HTERT RPE-1 (cell line): ENCODE measurements around the gene RABGAP1L.
"Not testable (repeated sequence)": the region's sequence is repeated elsewhere in the genome, so short reads cannot be mapped to it uniquely, and the experiment has no call there.

Experiments
- in situ Hi-C: fragments of 300-500 bp; cut with MboI; formaldehyde crosslinking; loops from 4 replicates; pipeline ENCODE4 v1.14.3; 2020; ENCODE audit warnings: low sequenced_read_pairs

The RABGAP1L gene

DNA sequence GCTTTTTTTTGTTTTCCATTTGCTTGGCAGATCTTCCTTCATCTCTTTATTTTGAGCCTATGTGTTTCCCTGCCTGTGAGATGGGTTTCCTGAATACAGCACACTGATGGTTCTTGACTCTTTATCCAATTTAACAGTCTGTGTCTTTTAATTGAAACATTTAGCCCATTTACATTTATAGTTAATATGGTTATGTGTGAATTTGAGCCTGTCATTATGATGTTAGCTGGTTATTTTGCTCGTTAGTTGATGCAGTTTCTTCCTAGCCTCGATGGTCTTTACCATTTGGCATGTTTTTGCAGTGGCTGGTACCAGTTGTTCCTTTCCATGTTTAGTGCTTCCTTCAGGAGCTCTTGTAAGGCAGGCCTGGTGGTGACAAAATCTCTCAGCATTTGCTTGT is 384.1 kb downstream of the RABGAP1L start:
- in situ Hi-C loops, result not testable (repeated sequence)

DNA sequence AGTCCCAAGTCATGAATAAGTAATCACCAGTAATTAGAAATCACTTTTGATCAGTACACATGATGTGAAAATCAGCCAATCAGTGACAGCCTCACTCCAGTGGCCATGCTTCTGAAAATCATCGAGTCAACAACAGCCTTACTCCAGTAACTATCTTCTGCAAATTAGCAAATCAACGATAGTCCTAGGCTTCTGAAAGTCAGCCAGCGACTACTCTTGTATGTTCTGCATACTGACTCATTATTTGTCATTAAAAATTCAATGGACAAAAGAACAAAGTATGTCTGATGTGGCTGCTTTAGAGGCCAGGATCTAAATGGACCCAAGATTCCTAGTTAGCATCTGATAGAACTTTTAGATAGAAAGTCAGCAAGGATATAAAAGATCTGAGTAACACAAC is 391.0 kb downstream of the RABGAP1L start:
- in situ Hi-C loops, result no loop called here

DNA sequence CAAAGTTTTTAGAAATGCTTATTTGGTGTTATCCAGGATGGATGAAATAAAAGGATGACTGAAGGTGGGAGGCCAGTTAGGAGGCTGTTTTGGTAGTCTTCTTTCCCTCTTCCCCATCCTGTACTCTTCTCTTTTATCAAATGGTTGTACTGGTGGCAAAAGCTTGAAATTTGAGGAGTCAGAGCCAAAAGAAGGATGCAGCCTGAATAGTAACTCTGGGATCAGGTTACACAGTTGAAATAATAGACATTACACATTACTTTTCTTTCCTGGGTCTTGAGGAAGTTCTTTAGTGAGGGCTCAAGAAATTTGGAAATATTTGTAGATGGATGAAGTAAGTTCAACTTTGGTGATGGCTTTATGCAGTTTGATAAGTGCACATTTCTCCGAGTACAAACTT is 397.1 kb downstream of the RABGAP1L start:
- in situ Hi-C loops, result no loop called here

DNA sequence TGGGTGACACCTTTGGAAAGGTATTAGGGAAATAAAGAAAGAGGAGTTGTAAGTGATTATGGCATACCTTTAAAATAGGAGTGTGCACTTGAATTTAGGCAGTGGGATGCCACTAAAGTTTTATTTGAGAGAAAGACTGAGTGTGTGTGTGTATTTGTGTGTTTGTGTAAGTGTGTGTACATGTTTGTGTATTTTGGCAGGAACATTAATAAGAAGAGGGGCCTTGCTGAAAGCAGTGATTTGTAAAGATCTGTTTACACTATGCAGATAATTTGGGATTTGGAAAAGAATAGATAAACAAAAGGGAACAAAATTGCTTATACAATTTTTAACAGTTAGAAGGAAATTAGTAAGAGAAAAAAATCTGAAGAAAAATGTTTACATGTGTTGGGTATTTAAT is 409.2 kb downstream of the RABGAP1L start:
- in situ Hi-C loops, result no loop called here

DNA sequence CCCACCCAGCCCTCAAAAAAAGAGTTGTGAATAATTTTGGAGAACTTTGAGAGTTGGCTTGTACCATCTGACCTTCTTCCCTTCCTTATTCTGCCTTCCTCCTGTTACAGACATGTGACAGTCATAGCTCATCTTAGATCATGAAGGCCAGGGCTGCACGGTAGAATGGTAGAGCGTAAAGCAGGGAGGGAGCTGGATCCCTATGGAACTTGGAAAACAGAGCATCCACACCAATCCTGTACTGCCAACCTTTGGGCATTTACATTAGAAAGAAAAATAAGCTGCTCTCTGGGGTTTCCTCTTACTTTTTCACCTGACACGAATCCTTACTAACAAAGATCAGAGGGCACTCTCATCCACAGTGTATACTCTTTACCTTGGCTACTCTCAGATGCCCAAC is 409.9 kb downstream of the RABGAP1L start:
- in situ Hi-C loops, result no loop called here

DNA sequence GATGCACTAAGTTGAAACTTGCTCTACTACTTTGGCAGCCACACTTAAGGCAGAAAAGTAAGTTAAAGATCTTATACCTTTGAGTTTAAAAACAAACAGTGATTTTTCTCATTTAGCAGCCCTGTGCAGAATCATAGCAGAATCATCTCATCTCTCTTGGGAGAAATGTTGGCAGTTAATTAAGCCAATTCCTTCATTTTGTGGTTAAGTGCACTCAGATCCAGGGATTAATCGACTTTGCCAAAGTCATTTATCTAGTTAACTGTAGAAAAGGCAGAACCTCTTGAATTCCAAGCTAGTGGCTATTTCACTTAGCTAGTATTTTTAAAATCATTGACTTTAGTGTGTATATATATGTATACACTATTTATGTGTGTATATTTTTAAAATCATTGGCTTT is 413.5 kb downstream of the RABGAP1L start:
- in situ Hi-C loops, result no loop called here

DNA sequence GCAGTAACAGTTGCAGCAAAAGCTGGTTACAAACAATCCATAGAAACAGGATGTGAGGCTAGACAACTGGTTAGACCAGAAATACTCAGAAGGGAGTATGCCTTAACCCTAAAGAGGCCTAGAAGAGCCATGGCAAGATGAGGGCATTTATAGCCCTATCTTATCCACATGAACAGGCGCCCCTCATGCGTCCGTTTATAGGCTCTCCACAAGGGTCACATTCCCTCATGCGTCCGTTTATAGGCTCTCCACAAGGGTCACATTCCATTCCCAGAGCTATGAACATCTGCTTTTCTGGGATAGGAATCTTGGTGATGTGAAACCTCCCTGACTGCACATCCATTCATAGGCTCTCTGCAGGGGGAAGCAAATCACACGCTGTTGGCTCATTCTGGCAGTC is 416.8 kb downstream of the RABGAP1L start:
- in situ Hi-C loops, result not testable (repeated sequence)

DNA sequence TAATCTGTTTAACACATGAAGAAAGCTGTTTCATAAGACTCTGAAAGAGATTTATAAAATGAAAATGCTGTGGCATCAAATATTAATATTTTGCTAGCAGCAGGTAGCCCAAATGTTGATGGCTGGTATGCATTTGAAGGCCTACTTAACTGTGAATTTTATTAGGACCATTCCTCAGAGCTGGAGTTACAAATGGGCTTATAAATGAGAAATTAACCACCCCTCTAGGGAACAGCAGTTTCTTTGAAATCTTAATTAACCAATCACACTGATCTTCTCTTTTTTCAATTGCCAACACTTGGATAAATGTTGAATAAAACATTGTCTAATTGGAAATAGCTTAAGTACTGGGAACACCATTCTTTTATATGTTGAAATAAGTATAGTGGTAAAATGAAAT is 418.4 kb downstream of the RABGAP1L start:
- in situ Hi-C loops, result no loop called here

DNA sequence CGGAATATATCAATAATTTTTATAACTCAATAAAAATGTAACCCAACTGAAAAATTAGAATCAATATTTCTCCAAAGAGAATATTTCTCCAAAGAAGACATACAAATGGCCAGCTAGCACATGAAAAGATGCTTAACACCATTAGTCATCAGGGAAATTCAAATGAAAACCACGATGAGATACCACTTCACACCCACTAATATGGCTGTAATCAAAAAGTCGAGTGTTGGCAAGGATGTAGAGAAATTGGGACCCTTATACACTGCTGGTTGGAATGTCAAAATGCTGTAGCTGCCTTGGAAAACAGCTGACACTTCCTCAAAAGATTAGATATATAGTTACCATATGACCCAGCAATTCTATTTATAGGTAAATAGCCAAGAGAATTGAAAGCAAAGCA is 421.5 kb downstream of the RABGAP1L start:
- in situ Hi-C loops, result no loop called here

DNA sequence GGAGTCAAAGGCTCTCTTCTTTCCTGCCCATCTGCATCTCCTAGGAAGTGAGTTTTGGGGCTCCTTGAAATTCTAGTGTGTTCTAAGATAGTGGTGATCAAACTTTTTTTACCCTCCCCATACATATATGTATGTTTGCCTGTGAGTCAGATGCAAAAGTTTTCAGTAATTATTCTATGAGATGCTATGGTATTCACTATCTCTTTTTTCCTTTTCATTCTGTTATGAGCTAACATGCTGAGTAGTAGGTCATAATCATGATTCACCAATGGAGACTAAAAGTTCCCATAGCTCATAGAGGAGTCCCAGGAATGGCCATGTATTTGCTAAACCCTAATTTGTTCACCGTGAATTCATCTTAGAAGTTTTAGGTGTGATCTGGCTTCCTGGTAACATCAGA is 424.0 kb downstream of the RABGAP1L start:
- in situ Hi-C loops, result no loop called here

DNA sequence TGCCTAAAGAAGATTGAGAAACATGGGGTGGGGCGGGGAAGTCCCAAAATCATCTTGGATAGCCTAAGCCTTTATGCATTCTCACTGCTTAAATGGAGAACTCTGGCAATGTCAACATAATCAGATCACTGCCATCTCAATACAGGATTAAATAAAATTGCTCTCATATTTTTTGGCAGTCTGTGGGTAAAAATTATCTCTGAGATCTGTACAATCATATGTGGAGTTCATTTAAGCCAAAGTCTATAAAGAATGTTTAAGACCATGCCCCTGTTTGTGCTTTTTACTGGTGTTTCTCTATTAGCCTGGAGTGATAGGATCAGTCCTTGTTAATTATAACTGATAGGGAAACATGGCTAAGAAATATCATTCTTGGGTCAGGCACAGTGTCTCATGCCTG is 424.8 kb downstream of the RABGAP1L start:
- in situ Hi-C loops, result no loop called here

DNA sequence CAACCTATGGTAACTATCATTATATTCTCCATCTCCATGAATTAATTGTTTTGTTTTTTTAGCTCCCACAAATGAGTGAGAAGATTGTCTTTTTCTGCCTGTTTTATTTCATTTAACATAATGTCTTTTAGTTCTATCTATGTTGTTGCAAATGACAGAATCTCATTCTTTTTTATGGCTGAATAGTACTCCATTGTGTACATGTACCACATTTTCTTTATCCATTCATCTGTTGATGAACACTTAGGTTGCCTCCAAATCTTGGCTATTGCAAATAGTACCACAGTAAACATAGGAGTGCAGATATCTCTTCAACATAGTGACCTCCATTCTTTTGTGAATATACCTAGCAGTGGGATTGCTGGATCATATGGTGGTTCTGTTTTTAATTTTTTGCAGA is 429.3 kb downstream of the RABGAP1L start:
- in situ Hi-C loops, result not testable (repeated sequence)

DNA sequence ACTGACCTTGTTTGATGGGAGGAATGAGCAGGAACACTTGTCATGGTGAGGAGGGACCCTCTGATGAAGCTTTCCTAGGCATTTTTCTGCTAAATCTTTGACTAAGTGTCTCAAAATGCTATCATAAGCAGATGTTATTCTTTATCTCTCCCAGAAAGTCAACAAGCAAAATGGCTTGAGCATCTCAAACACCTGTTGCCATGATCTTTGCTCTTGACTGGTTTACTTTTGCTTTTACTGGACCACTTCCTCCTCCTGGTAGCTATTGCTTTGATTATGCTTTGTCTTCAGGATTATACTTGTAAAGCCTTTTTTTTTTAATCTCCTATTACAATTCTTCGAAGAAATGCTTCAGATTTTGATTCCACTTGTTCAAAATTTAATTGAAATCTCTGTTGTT is 445.9 kb downstream of the RABGAP1L start:
- in situ Hi-C loops, result no loop called here

DNA sequence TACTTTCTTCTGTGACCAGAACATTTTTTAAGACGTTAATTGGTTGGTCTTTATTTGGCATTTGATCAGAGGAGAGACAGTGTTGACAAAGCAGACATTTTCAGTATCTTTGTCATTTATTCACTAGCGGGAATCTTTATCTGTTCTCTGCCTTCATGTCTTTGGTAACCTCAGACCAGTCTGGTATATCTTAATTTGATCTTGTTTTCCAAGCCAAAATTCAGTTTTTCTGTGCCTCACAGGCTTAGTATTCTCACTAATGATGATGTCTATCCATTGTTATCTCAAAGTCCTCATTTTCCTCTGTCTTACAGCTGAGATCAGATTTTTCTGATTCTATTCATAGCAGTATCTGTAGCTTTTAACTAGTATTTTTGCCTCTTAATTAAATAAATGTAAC is 447.2 kb downstream of the RABGAP1L start:
- in situ Hi-C loops, result no loop called here

DNA sequence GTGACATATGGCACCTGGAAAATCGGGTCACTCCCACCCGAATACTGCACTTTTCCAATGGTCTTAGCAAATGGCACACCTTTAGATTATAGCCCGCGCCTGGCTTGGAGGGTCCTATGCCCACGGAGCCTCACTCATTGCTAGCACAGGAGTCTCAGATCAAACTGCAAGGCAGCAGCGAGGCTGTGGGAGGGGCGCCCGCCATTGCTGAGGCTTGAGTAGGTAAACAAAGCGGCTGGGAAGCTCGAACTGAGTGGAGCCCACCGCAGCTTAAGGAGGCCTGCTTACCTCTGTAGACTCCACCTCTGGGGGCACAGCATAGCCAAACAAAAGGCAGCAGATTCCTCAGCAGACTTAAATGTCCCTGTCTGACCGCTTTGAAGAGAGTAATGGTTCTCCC is 458.6 kb downstream of the RABGAP1L start:
- in situ Hi-C loops, result not testable (repeated sequence)

DNA sequence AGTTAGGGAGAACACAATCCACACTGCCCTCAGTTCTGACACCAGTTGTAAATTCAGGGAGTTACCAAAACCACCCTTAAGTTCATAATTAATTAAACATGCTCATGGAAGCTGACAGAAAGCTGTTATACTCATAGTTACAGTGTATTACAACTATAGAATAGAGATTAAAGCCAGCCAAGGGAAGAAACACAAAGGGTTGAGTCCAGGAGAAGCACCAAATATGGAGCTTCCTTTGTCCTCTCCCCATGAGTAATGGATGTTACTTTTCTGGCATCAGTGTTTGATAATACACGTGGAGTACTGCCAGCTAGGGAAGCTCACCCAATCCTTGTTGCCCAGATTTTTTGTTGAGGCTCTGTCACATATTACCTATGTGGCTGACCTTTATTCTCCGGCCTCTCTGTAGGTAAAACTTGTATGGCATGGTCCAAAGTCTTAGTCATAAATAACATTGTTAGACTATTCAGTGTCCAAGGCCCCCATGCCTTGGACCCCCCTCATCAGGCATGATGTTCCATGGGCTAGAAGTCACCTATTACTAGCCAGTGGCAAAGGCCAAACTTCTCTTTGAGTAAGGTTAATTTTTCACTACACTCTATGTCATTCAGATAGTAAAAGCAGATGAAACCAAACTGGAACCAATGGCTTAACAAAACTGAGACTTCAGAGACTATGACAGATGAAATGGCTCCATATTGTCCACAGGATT is 464.2 kb downstream of the RABGAP1L start:
- in situ Hi-C loops, result no loop called here

DNA sequence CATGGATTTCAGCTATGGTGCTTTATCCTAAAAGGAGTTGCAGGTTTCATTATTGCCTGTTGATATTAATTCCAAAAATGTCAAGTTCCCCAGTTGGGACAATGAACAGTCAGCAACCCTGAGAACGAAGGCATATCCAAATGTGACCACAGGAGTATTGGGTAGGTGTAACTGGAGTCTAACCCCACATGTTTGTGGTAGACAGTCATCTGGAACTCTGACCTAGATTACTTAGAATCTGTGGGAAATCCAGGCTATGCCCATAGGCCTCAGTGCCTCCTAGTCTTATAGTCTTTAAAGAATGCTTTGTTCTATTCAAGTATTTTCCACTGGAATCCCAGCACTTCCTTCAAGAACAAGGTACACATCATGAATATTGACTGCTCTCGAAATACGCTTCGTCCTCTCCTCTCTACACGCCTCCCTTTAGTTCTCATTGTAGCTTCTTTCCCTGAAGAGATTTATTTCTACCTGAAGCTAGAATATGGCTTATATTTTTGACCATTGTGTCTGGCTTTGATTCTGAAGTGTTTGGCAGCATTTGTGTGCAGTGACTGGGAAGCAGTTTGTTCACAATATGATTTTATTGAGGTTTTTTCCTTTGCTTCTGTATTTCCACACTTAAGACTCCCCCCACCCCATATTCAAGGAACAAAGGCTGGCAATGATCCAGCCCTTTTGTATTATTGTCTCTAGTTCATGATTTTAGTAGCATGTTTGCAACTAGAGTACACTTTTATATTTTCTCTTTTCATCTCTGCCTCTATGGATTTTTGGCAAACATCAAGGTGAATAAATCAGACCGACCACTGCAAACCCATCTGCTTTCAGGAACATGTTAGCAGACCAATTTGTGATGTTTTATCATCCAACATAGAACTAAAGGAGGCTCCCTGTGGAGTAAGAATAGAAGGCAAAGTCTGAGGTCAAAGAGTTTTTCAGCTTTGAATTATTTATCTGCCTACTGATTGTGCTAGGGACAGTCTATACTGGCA is 467.0 kb downstream of the RABGAP1L start:
- in situ Hi-C loops, result no loop called here

DNA sequence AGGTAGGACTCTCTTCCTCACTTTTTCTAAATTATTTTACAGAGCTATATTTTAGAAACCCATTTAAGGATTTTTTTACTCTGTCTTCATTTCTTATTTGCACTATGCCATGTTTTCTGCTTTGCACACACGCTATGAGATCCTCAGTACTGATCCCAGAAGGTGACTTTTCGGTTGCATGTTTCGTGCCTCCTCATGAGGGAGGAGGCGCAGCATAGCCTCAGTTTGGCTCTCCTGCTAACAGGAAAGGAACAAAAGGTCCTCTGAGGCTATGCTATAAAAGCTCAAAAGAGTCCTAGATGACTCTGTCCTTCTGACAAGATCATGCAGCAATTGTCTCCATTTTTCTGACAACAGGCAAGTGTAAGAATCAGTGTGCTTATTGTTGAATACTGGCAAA is 478.2 kb downstream of the RABGAP1L start:
- in situ Hi-C loops, result no loop called here

DNA sequence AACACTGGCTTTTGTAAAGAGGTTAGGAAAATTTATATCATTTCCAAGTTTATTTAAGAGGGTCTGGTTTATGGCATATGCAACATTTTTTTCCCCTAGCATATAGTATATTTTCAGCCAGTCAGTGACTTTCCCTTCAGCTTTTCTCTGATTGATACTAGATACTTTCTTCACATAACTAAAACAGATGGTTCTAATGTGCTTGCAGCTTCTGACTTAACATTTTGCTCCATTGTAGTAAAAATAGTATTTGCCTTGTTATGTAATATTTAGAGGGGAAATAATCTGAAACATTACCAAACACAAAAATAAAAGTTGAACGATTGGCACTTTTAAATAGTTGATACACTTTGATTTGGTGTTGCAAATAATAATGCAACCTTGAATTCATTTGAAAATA is 480.1 kb downstream of the RABGAP1L start:
- in situ Hi-C loops, result no loop called here

DNA sequence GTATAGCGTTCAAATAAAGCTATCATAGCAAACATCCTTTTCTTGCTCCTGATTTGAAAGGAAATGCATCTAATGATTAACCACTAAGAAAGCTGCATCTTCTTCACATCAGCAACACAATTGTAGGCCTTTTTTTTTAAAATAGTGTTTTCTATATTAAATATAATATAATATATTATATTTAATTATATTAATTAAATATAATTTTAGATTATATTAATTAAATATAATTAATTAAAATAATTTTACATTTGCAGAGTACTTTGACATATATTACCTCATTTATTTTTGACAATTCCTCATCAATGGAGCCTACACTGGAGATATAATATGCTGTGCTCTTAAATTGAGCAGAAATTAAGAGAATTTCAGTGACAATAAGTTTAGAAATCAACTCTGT is 481.5 kb downstream of the RABGAP1L start:
- in situ Hi-C loops, result no loop called here

DNA sequence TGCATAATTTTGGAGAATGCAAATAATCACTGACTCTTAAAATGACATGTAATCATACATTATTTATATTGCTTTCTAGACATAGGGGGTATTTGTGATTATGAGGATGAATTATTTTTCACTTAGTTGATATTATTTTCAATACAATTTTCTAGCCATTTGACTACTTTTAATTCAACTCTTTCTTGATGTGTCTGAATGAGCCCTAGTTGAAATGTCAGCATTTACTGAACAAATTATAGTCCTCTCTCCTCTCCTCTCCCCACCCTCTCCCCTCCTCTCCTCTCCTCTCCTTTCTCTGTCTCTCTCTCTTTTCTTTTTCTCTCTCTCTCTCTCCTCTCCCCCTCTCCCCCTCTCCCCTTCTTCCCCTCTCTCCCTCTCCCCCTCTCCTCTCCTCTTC is 483.1 kb downstream of the RABGAP1L start:
- in situ Hi-C loops, result no loop called here

DNA sequence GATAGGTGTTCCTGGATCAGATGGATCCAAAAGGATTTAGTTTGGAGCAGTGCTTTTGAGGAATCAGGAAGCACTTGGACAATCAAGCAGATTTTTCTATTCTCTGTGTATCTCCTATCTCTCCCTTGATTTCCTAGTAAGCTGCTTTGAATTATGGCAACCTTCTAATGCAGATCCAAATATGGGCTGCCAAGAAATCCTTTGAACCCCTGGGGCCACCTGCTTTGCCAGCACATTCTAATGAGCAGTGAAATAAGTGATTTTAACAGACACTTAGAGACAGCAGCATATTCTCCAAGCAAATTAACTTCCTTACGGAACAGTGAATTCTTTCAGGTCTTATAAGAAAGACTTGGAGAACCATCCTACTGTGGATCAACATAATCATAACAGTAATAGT is 483.9 kb downstream of the RABGAP1L start:
- in situ Hi-C loops, result no loop called here
